HFFc6 (cell line): ENCODE measurements around the gene HMX1. TPM values are rescaled to one million over a fixed set of nuclear protein-coding genes. Genes with fewer than 3 reads are reported as not detected.
A peak's percentile ranks its signal among the peaks of the same experiment; 100 is the strongest.

Experiments used
- DNase-seq: peaks from one replicate; pipeline ENCODE4 v3.0.0-alpha.2; 2018
- H3K27ac Mint-ChIP-seq: 2 replicates; pipeline ENCODE4 v1.8.0; 2020; ENCODE audit warnings: mild to moderate bottlenecking, mixed read lengths
- H3K27me3 Mint-ChIP-seq: 2 replicates; pipeline ENCODE4 v1.8.0; 2021; ENCODE audit warnings: mild to moderate bottlenecking, moderate library complexity, mixed read lengths; ENCODE audit not compliant: insufficient read depth
- H3K36me3 Mint-ChIP-seq: 2 replicates; pipeline ENCODE4 v1.8.0; 2021; ENCODE audit warnings: low read depth, mixed read lengths
- H3K4me1 Mint-ChIP-seq: 2 replicates; pipeline ENCODE4 v1.8.0; 2020; ENCODE audit warnings: low read depth, mixed read lengths
- H3K4me3 Mint-ChIP-seq: 2 replicates; pipeline ENCODE4 v1.8.0; 2020; ENCODE audit warnings: mild to moderate bottlenecking, moderate library complexity, mixed read lengths
- H3K9me3 Mint-ChIP-seq: 2 replicates; pipeline ENCODE4 v1.8.0; 2020; ENCODE audit warnings: mild to moderate bottlenecking, mixed read lengths
- CTCF ChIP-seq: fragments of 200-600 bp; sonication (generic); IDR thresholded peaks from 2 replicates; pipeline ENCODE4 v1.5.0; 2021; ENCODE audit warnings: antibody characterized with exemption, mild to moderate bottlenecking
- total RNA-seq, 6 experiments: library from RNA; stranded (reverse); fragmentation: NEBNext Ultra II Directional; extraction: Animal tissue kit (Norgen Biotek cat#: 25700); gene quantifications; 2 replicates in 1 of 6; 3 replicates in 5 of 6; pipeline ENCODE4 v1.2.3, GENCODE V29; 2021

Gene HMX1
- total RNA-seq, 6 experiments from 2014 or later: not detected

DNA sequence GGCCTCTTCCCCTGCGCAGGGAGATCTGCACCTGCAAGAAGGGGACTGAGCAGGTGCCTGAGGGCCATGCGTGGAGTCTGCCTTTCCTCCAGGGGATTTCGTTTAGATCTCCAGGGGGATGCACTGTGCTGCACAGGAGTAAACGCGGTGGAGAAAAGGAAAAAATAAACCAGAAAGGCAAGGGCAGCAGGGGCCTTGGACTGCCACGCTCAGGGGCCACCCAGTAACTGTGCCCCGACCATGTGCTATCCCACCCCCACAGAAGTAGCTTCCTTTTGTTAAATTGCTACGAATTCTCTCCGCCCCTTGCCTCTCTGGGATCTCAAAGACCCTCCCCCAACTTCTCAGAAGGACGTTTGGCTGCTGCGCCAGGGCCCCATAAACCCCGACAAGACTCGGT lies 17.2 kb upstream of the HMX1 start:
- Mint-ChIP-seq H3K27ac (no peak overlapping the region), H3K36me3 (no peaks in the 10 kb centered on the region), H3K4me1 (no peaks in the 10 kb centered on the region), H3K9me3 (no peaks in the 10 kb centered on the region; the same call in 1 of the 2 replicates), H3K4me3 (no peak overlapping the region), H3K27me3 (peaks cover 35% of the 10 kb centered on the region)
- DNase-seq: no peak
- no peak for TF ChIP-seq CTCF

- Mint-ChIP-seq H3K4me1 (no peaks in the 10 kb centered on the region), H3K4me3 (no peak overlapping the region), H3K36me3 (no peaks in the 10 kb centered on the region), H3K9me3 (no peaks in the 10 kb centered on the region; the same call in 1 of the 2 replicates), H3K27ac (no peak overlapping the region), H3K27me3 (peaks cover 27% of the 10 kb centered on the region)
- peak; percentile 72 for TF ChIP-seq CTCF
- DNase-seq: no peak
These were observed 15.2 kb upstream of the HMX1 start for GRCh38 chr4:8886612-8887406.

- Mint-ChIP-seq H3K36me3 (no peaks in the 10 kb centered on the region), H3K4me3 (no peak overlapping the region), H3K9me3 (no peaks in the 10 kb centered on the region), H3K27ac (no peak overlapping the region), H3K4me1 (no peaks in the 10 kb centered on the region), H3K27me3 (peaks cover 37% of the 10 kb centered on the region)
- TF ChIP-seq CTCF: no peak
- no peak for DNase-seq
These were observed 10.6 kb upstream of the HMX1 start for GRCh38 chr4:8882239-8882638.

DNA sequence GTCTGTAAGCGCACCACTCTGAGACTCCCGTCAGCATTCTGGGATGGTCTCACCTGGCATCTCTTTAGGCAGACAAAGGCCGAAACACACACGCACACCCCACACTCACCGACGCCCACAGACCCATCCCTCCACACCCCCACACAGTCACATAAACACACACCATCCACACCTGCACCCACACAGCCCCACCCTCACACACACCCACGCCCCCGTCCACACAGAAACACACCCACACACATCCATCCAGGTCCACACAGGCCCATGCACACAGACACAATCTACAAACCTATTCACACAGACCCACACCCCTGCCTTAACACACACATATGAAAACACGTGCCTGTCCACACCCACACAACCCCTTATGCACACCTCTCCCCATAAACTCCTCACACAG lies 9.2 kb upstream of the HMX1 start:
- H3K36me3 Mint-ChIP-seq: no peaks in the 10 kb centered on the region
- no peaks in the 10 kb centered on the region for H3K4me1 Mint-ChIP-seq
- no peak for DNase-seq
- H3K4me3 Mint-ChIP-seq: no peak overlapping the region
- no peak for TF ChIP-seq CTCF
- no peak overlapping the region for H3K27ac Mint-ChIP-seq
- H3K9me3 Mint-ChIP-seq: no peaks in the 10 kb centered on the region
- peaks cover 46% of the 10 kb centered on the region for H3K27me3 Mint-ChIP-seq

DNA sequence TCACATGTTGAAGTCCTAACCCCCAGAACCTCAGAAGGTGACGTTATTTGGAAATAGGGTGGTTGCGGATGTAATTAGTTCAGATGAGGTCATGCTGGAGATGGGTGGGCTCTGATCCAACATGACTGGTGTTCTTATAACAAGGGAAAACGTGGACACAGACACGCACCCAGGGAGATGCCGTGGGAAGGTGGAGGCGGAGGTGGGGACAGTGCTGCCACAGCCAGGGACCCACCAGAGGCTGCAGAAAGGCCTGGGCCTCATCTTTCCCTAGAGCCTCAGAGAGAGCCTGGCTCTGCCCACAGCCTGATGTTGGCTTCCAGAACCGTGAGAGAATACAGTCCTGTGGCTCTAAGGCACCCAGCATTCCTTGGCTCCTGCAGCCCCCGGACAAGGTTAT lies 7.9 kb upstream of the HMX1 start:
- Mint-ChIP-seq H3K4me3 (no peak overlapping the region), H3K27ac (no peak overlapping the region), H3K36me3 (no peaks in the 10 kb centered on the region), H3K9me3 (no peaks in the 10 kb centered on the region), H3K27me3 (peaks cover 53% of the 10 kb centered on the region), H3K4me1 (no peaks in the 10 kb centered on the region)
- TF ChIP-seq CTCF: no peak
- no peak for DNase-seq
